Smooth muscle cell (in vitro differentiated cells): Measurements from ENCODE around the gene KIF1C. TPM values are rescaled to one million over a fixed set of nuclear protein-coding genes. Genes with fewer than 3 reads are reported as not detected.

Experiments used
- DNase-seq: peaks from one replicate; lab custom pipeline; 2025; ENCODE audit not compliant: unreplicated experiment; lab: John Stamatoyannopoulos, UW
- H2AFZ ChIP-seq: fragments of 200-600 bp; sonication (generic); 2 replicates; pipeline ENCODE4 v1.6.0; 2016; ENCODE audit warnings: antibody characterized with exemption, low read depth, mild to moderate bottlenecking
- H3F3A ChIP-seq: fragments of 200-600 bp; sonication (generic); 2 replicates; pipeline ENCODE4 v1.6.0; 2017; ENCODE audit warnings: antibody characterized with exemption, low read depth
- H3K27ac ChIP-seq: fragments of 200-600 bp; sonication (generic); 2 replicates; pipeline ENCODE4 v1.5.1; 2016; ENCODE audit warnings: low read depth, mild to moderate bottlenecking
- H3K27me3 ChIP-seq: fragments of 200-600 bp; sonication (generic); 2 replicates; pipeline ENCODE4 v1.6.1; 2016; ENCODE audit warnings: low read depth, mild to moderate bottlenecking
- H3K36me3 ChIP-seq: fragments of 200-600 bp; sonication (generic); 2 replicates; pipeline ENCODE4 v1.5.1; 2016; ENCODE audit warnings: low read depth
- H3K4me1 ChIP-seq: fragments of 200-600 bp; sonication (generic); 2 replicates; pipeline ENCODE4 v1.5.1; 2016; ENCODE audit warnings: low read depth
- H3K4me2 ChIP-seq: fragments of 200-600 bp; sonication (generic); 2 replicates; pipeline ENCODE4 v1.6.0; 2016; ENCODE audit warnings: mild to moderate bottlenecking
- H3K4me3 ChIP-seq: fragments of 200-600 bp; sonication (generic); 2 replicates; pipeline ENCODE4 v1.5.1; 2016; ENCODE audit warnings: mild to moderate bottlenecking
- H3K79me2 ChIP-seq: fragments of 200-600 bp; sonication (generic); 2 replicates; pipeline ENCODE4 v1.6.0; 2016; ENCODE audit warnings: low read depth, mild to moderate bottlenecking
- H3K9ac ChIP-seq: fragments of 200-600 bp; sonication (generic); 2 replicates; pipeline ENCODE4 v1.6.0; 2016; ENCODE audit warnings: low read depth
- H3K9me3 ChIP-seq: fragments of 200-600 bp; sonication (generic); replicated peaks from 2 replicates; pipeline ENCODE4 v1.5.1; 2016; ENCODE audit warnings: low read depth
- H4K20me1 ChIP-seq: fragments of 200-600 bp; sonication (generic); 2 replicates; pipeline ENCODE4 v1.6.0; 2016; ENCODE audit warnings: low read depth
- CTCF ChIP-seq: fragments of 200-600 bp; sonication (generic); IDR thresholded peaks from 2 replicates; pipeline ENCODE4 v1.5.1; 2017; ENCODE audit warnings: borderline replicate concordance, mild to moderate bottlenecking, antibody characterized with exemption; ENCODE audit not compliant: insufficient read depth, poor library complexity, severe bottlenecking
- WGBS: methylation state at CpG from one replicate; pipeline ENCODE4 v1.1.7; 2016; ENCODE audit warnings: low lambda C conversion rate; 5-methylcytosine and 5-hydroxymethylcytosine counted together
- polyA plus RNA-seq: library from polyadenylated mRNA; unstranded; fragments of >200 nt; fragmentation: Nextera tagmentation; extraction: Ambion mirVana; gene quantifications from 2 replicates; pipeline ENCODE4 v1.2.1, GENCODE V29; 2016
- total RNA-seq: library from RNA; depleted of rRNA; stranded (reverse); fragments of >200 nt; gene quantifications from 2 replicates; pipeline ENCODE4 v1.2.3, GENCODE V29; 2014

KIF1C gene
- total and polyA plus RNA-seq, 2 experiments from 2014 or later, result 20.9 to 36.2 TPM

- Histone ChIP-seq H3K9me3 (no peaks in the 10 kb centered on the region), H3K4me1 (peaks cover 8% of the 10 kb centered on the region), H3K4me3 (peak overlapping the region; percentile 91), H3K27me3 (no peaks in the 10 kb centered on the region), H3F3A (no peaks in the 10 kb centered on the region), H3K4me2 (peak overlapping the region; percentile 89), H3K9ac (peak overlapping the region; percentile 79), H2AFZ (peak overlapping the region; percentile 97), H3K79me2 (no peaks in the 10 kb centered on the region), H4K20me1 (no peaks in the 10 kb centered on the region), H3K27ac (peak overlapping the region; percentile 68), H3K36me3 (no peaks in the 10 kb centered on the region)
- no peak for DNase-seq
- TF ChIP-seq CTCF, result no peak
- 19% methylated on average over 27 of the region's 30 CpGs for WGBS
Observed at GRCh38 chr17:4987767-4988567, 9.8 kb upstream of the KIF1C start.

GRCh38 chr17:4994081-4994595, 3.6 kb upstream of the KIF1C start:
- Histone ChIP-seq H3K4me1 (peaks cover 11% of the 10 kb centered on the region), H3K9me3 (no peaks in the 10 kb centered on the region), H3K4me3 (no peak overlapping the region), H2AFZ (no peak overlapping the region), H4K20me1 (peaks cover 6% of the 10 kb centered on the region), H3K36me3 (no peaks in the 10 kb centered on the region), H3K4me2 (no peak overlapping the region), H3K27me3 (no peaks in the 10 kb centered on the region), H3F3A (no peaks in the 10 kb centered on the region), H3K79me2 (peaks cover 12% of the 10 kb centered on the region), H3K27ac (no peak overlapping the region), H3K9ac (no peak overlapping the region)
- 92% methylated on average over 6 of the region's 6 CpGs for WGBS
- DNase-seq, result no peak
- TF ChIP-seq CTCF, result no peak

GRCh38 chr17:4998027-4998731, 429 bp downstream of the KIF1C start:
- Histone ChIP-seq H2AFZ (peak overlapping the region; percentile 86), H3K79me2 (peaks cover 16% of the 10 kb centered on the region), H3K9ac (peak overlapping the region; percentile 77), H3K9me3 (no peaks in the 10 kb centered on the region), H3K27me3 (no peaks in the 10 kb centered on the region), H3K4me3 (peak overlapping the region; percentile 98), H3K4me2 (peak overlapping the region; percentile 88), H3F3A (no peaks in the 10 kb centered on the region), H4K20me1 (peaks cover 21% of the 10 kb centered on the region), H3K4me1 (peaks cover 13% of the 10 kb centered on the region), H3K27ac (no peak overlapping the region), H3K36me3 (no peaks in the 10 kb centered on the region)
- TF ChIP-seq CTCF, result no peak
- 3% methylated on average over 20 of the region's 55 CpGs for WGBS
- DNase-seq, result peak; percentile 40
